IPS-18a (cell line): Measurements from ENCODE around the gene TTC28.

Experiments
- H3K27ac ChIP-seq: one replicate; pipeline ENCODE4 v1.5.1; 2013; ENCODE audit warnings: low read length
- H3K27me3 ChIP-seq: one replicate; pipeline ENCODE4 v1.6.1; 2013; ENCODE audit warnings: mild to moderate bottlenecking, low read length; ENCODE audit not compliant: control insufficient read depth, insufficient read depth
- H3K36me3 ChIP-seq: one replicate; pipeline ENCODE4 v1.6.1; 2013; ENCODE audit warnings: low read depth, low read length; ENCODE audit not compliant: control insufficient read depth
- H3K4me1 ChIP-seq: one replicate; pipeline ENCODE4 v1.6.1; 2013; ENCODE audit warnings: low read depth, low read length; ENCODE audit not compliant: control insufficient read depth
- H3K4me3 ChIP-seq: one replicate; pipeline ENCODE4 v1.5.1; 2013; ENCODE audit warnings: low read length
- H3K9ac ChIP-seq: one replicate; pipeline ENCODE4 v1.6.1; 2013; ENCODE audit warnings: mild to moderate bottlenecking, low read length, moderate library complexity
- H3K9me3 ChIP-seq: one replicate; pipeline ENCODE4 v1.6.1; 2013; ENCODE audit warnings: low read depth, low read length; ENCODE audit not compliant: control insufficient read depth

TTC28 gene

DNA sequence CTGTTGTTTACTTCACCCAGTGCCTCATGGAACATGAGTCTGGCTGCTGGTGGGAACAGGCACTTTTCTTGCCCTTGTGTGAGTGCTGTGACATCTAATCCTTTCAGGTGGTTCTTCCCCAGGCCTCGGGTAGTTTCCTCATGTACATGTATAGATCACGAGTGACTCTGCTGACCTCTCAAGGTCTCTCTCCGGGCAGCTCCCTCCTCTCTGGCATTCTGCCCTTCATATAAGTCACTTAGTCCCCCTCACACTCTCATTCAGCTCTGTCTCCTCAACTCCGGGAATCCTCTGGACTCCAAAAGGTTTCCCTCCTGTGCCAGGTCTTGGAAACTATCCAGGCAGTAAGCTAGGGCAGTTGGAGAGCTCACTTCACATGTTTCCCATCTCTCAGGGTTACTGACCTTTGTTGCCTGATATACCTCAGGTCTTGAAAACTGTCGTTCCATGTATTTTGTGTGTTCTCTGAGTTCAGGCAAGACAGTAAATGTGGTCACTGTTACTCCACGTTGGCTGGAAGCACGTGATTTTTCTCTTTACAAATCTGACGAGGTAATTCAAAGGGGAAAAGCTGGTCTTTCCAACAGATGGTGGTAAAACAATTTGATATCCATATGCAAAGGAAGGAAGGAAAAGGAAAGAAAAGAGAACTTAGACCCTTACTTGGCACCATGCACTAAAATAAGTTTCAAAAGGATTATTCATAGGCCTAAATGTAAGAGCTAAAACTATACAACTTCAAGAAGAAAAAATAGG, 720.1 kb downstream of the TTC28 start:
- no peak overlapping the region for H3K27ac ChIP-seq
- H3K9ac ChIP-seq, result no peak overlapping the region
- no peaks in the 10 kb centered on the region for H3K9me3 ChIP-seq
- peaks cover 6% of the 10 kb centered on the region for H3K4me1 ChIP-seq
- H3K4me3 ChIP-seq, result no peak overlapping the region
- no peaks in the 10 kb centered on the region for H3K27me3 ChIP-seq
- H3K36me3 ChIP-seq, result no peaks in the 10 kb centered on the region

DNA sequence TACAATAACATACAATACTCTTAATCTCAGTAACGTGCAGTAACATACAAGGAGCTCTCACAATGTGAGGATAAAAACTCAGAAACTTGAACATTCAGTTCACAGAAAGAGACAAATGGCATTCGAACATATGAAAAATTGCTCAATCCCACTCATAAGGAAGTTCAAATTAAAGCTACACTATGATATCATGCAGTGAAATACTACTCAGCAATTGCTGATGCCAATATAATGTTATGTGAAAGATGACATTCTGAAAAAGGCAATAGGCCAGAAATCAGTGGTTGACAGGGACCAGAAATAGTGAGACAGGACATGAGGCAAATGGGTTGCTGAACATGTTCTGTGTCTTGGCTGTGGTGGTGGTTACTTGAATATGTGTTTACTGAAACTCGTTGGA, 726.9 kb downstream of the TTC28 start:
- H3K27me3 ChIP-seq, result no peaks in the 10 kb centered on the region
- no peaks in the 10 kb centered on the region for H3K4me1 ChIP-seq
- H3K27ac ChIP-seq, result no peak overlapping the region

DNA sequence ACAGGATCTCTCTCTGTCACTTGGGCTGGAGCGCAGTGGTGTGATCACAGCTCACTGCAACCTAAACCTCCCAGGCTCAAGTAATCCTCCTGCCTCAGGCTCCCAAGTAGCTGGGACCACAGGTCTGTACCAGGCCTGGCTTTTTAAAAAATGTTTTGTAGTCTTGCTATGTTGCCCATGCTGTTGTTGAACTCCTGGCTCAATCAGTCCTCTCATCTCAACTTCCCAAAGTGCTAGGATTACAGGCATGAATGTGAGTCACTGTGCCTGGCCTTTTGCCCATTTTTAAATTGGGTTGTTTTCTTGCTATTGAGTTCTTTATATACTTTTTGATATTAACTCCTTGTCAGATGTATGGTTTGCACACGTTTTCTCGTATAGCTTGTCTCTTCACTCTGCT, 727.5 kb downstream of the TTC28 start:
- Histone ChIP-seq H3K9me3 (no peaks in the 10 kb centered on the region), H3K4me3 (no peak overlapping the region), H3K27me3 (no peaks in the 10 kb centered on the region), H3K4me1 (no peaks in the 10 kb centered on the region), H3K9ac (no peak overlapping the region), H3K36me3 (no peaks in the 10 kb centered on the region), H3K27ac (no peak overlapping the region)

More for the DNA sequence above, 726.9 kb downstream of the TTC28 start:
- Histone ChIP-seq H3K4me3 (no peak overlapping the region), H3K9me3 (no peaks in the 10 kb centered on the region), H3K36me3 (no peaks in the 10 kb centered on the region), H3K9ac (no peak overlapping the region)

DNA sequence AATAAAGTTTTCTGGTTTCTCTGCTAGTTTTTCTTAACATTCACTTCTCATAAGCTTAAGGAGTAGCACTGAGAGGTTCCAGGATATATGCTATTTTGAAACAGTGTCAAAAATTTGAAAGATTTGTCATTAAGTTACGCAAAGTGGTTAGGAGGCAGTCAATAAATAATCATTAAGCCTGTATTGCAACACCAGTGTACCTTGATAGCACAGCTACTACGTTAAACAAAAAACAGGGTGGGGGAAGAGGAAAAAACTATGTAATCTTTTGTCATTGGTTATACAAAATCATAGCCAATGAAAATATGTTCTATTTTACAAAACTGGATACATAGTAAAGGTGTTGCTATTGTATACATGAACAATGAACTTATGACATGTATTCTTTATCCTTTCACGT, 730.2 kb downstream of the TTC28 start:
- no peak overlapping the region for H3K4me3 ChIP-seq
- H3K27ac ChIP-seq, result no peak overlapping the region
- no peaks in the 10 kb centered on the region for H3K36me3 ChIP-seq

DNA sequence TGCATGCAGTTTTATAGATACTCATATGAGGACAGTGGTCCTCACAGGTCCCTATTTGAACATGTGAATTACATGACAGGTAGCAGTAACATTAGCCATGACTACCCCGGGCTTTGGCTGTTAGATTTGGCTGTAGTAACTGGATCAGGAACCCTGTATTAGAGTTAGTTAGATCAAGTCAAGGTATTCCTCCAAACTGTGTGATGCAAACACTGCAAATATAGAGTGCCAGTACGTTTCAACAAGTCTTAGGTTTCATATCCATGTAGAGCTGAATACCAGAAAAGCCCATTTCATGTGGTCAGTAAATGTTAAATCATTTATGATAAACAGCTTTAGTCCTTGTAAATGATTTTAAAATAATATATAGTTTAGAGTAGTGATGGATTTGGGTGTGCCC, 731.1 kb downstream of the TTC28 start:
- Histone ChIP-seq H3K9ac (no peak overlapping the region), H3K36me3 (no peaks in the 10 kb centered on the region), H3K27ac (no peak overlapping the region), H3K27me3 (no peaks in the 10 kb centered on the region), H3K4me1 (no peaks in the 10 kb centered on the region), H3K4me3 (no peak overlapping the region), H3K9me3 (no peaks in the 10 kb centered on the region)

More for the DNA sequence above, 730.2 kb downstream of the TTC28 start:
- Histone ChIP-seq H3K9me3 (no peaks in the 10 kb centered on the region), H3K9ac (no peak overlapping the region), H3K27me3 (no peaks in the 10 kb centered on the region), H3K4me1 (no peaks in the 10 kb centered on the region)

DNA sequence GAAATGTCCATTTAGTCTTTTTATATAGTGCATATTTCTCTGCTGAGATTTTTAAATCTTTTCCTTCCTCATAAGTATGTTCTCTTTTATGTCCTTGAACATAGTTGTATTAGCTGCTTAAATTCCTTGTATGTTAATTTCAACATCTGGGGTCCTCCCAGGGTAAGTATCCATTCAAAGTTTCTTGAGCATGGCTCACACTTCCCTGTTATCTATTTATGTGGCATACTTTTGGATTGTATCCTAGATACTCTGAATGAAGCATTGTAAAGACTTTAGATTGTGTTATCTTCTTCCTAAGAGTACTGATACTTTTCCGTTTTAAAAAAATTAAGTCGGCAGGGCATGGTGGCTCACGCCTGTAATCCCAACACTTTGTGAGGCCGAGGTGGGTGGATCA, 732.2 kb downstream of the TTC28 start:
- Histone ChIP-seq H3K9me3 (no peaks in the 10 kb centered on the region), H3K27me3 (no peaks in the 10 kb centered on the region), H3K36me3 (no peaks in the 10 kb centered on the region), H3K9ac (no peak overlapping the region), H3K4me3 (no peak overlapping the region), H3K4me1 (no peaks in the 10 kb centered on the region), H3K27ac (no peak overlapping the region)

DNA sequence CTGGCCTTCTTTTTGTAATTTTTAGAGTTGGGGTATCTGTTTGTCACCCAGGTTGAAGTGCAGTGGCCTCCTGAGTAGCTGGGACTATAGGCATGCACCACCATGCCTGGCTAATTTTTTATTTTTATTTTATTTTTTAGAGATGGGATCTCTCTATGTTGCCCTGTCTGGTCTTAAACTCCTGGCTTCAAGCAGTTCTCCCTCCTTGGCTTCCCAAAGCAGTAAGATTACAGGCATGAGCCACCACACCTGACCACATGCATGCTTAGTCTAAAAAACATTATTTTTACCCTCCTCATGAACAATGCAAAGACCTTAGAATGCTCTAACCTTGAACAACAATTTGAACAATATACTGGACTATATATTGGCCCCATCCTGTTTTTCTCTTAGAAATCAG, 738.5 kb downstream of the TTC28 start:
- Histone ChIP-seq H3K9ac (no peak overlapping the region), H3K4me3 (no peak overlapping the region), H3K27ac (no peak overlapping the region), H3K4me1 (no peaks in the 10 kb centered on the region), H3K9me3 (no peaks in the 10 kb centered on the region), H3K36me3 (no peaks in the 10 kb centered on the region), H3K27me3 (no peaks in the 10 kb centered on the region)

DNA sequence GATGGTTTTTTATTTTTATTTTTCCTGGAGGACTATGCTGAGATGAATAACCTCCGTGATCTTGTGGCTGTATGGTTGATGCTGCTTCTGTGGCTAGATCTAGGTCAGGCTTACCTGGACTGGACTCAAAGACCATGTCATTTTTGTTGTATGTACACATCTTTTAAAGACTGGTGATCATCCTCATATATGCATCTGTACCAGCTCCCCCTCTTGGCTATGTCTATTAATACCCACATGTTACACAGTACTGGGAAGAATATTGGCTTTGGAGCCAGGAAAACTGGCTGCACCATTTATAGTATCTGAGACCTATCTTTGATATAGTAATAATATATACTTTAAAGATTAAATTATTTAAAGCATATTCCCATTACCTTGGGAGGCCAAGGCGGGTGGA, 742.2 kb downstream of the TTC28 start:
- no peak overlapping the region for H3K4me3 ChIP-seq
- H3K27me3 ChIP-seq, result no peaks in the 10 kb centered on the region
- no peaks in the 10 kb centered on the region for H3K4me1 ChIP-seq
- H3K27ac ChIP-seq, result no peak overlapping the region
- no peaks in the 10 kb centered on the region for H3K9me3 ChIP-seq
- no peaks in the 10 kb centered on the region for H3K36me3 ChIP-seq
- H3K9ac ChIP-seq, result no peak overlapping the region

DNA sequence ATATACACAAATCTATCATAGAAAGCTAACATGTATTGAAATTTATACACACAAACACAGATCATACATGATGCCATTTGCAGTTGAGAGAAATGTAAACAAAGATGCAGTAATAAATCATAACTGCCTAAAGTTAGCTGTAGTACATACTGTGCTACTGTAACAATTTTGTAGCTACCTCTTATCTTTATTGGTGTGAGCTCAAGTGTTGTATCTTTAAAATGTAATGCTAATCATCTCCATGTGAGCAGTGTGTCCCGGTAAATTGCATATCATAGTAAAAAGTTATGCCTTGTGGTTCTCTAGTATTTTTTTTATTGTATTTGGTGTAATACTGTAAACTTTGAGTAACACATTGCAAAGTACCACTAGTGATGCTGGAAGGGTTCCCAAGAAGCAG, 743.7 kb downstream of the TTC28 start:
- Histone ChIP-seq H3K9ac (no peak overlapping the region), H3K36me3 (no peaks in the 10 kb centered on the region), H3K27ac (no peak overlapping the region), H3K4me1 (peaks cover under 1% of the 10 kb centered on the region), H3K9me3 (no peaks in the 10 kb centered on the region), H3K27me3 (no peaks in the 10 kb centered on the region), H3K4me3 (no peak overlapping the region)

DNA sequence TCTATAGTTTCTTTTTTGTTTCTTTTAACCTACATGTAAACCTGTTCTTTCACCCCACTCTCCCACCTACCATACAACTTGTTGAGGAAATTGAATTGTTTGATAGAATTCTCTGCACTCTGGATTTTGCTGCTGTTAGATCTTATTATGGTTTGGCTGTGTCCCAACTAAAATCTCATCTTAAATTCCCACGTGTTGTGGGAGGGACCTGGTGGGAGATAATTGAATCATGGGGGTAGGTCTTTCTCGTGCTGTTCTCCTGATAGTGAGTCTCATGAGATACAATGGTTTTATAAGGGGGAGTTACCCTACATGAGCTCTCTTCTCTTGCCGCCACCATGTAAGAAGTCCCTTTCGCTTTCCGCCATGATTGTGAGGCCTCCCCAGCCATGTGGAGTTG, 745.6 kb downstream of the TTC28 start:
- H3K4me3 ChIP-seq, result no peak overlapping the region
- peaks cover 8% of the 10 kb centered on the region for H3K4me1 ChIP-seq
- no peaks in the 10 kb centered on the region for H3K27me3 ChIP-seq
- no peak overlapping the region for H3K9ac ChIP-seq
- no peaks in the 10 kb centered on the region for H3K36me3 ChIP-seq
- no peaks in the 10 kb centered on the region for H3K9me3 ChIP-seq
- H3K27ac ChIP-seq, result no peak overlapping the region

DNA sequence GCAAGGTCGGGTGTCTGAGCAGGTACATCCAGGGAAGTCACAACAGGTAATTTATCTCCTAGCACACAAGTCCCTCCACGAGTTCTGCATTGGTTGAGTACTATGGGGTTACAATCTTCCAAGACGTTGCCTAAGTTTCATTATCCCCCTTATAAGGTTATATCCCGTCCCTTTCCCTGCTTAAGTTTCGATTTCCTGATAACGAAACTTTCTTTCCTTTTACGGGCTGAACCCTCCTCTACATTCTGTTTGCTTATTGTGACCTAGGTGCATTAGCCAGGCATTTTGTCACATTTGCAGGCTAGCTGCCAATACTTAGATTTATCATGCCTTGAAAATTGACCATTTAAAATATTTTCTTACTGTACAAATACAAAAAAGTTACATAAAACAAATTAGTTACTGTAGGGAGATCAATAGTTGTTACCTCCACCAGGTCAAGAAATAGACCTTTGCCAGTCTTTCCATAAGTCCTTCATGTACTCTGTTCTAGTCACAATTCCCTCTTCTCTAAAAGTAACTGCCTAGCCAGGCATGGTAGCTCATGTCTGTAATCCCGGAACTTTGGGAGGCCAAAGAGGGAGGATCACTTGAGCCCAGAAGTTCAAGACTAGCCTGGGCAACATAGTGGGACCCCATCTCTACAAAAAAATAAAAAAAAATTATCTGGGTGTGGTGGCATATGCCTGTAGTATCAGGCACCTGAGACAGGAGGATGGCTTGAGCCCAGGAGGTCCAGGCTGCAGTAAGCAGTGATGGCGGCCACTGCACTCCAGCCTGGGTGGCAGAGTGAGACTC, 746.3 kb downstream of the TTC28 start:
- no peak overlapping the region for H3K27ac ChIP-seq
- H3K9ac ChIP-seq, result no peak overlapping the region
- no peaks in the 10 kb centered on the region for H3K27me3 ChIP-seq
- H3K4me1 ChIP-seq, result peaks cover 8% of the 10 kb centered on the region
- H3K4me3 ChIP-seq, result no peak overlapping the region
- H3K9me3 ChIP-seq, result no peaks in the 10 kb centered on the region
- H3K36me3 ChIP-seq, result no peaks in the 10 kb centered on the region
